Gastrocnemius medialis (tissue), 4 donors: ENCODE measurements around the gene FNDC8. TPM values are rescaled to one million over a fixed set of nuclear protein-coding genes. Genes with fewer than 3 reads are reported as not detected.
"Not testable (repeated sequence)": the region's sequence is repeated elsewhere in the genome, so short reads cannot be mapped to it uniquely, and the experiment has no call there.

Experiments used
- ATAC-seq, 2 donors: fragments of 150-250 bp; one replicate each; pipeline ENCODE4 v1.9.1; 2016
- DNase-seq, 2 donors: peaks; one replicate each; pipeline ENCODE4 v3.0.0-alpha.2; 2019
- H3K27ac ChIP-seq, 4 donors: fragments of 200-600 bp; sonication (generic); 1 replicate in 1 of 4; 2 replicates in 3 of 4; pipeline ENCODE4 v1.5.1; 2016 to 2018; ENCODE audit warnings: mild to moderate bottlenecking in 2 of 4, moderate library complexity in 1 of 4
- H3K27me3 ChIP-seq, 3 donors: fragments of 200-600 bp; sonication (generic) in 2 of 3; 1 replicate in 1 of 3; 2 replicates in 2 of 3; pipeline versions ENCODE4 v1.5.1 to v1.6.0; 2016 to 2019; ENCODE audit warnings: mild to moderate bottlenecking in 1 of 3, moderate library complexity in 1 of 3
- H3K36me3 ChIP-seq, 2 donors: fragments of 200-600 bp; sonication (generic) in 1 of 2; one replicate each; pipeline ENCODE4 v1.5.1; 2017 to 2018
- H3K4me1 ChIP-seq, 2 donors: fragments of 200-600 bp; sonication (generic) in 1 of 2; one replicate each; pipeline ENCODE4 v1.5.1; 2016 to 2017; ENCODE audit warnings: mild to moderate bottlenecking in 2 of 2
- H3K4me3 ChIP-seq, 4 donors: fragments of 200-600 bp; sonication (generic) in 3 of 4; 1 replicate in 1 of 4; 2 replicates in 3 of 4; pipeline ENCODE4 v1.5.1; 2016 to 2019; ENCODE audit warnings: mild to moderate bottlenecking in 2 of 4
- H3K9me3 ChIP-seq, 3 donors: fragments of 200-600 bp; sonication (generic) in 2 of 3; 1 replicate in 1 of 3; 2 replicates in 2 of 3; pipeline ENCODE4 v1.5.1; 2016 to 2019
- CTCF ChIP-seq, 5 experiments: fragments of 450-650 bp in 3 of 5; fragments of 200-600 bp in 2 of 5; sonication (generic) in 2 of 5; IDR thresholded peaks in 4 of 5; conservative IDR thresholded peaks in 1 of 5; 1 replicate in 4 of 5; 2 replicates in 1 of 5; pipeline ENCODE4 v1.5.1; 2016 to 2019; ENCODE audit warnings: antibody characterized with exemption in 5 of 5, mild to moderate bottlenecking in 3 of 5, moderate library complexity in 3 of 5
- POLR2A ChIP-seq, 2 donors: fragments of 450-650 bp; IDR thresholded peaks; one replicate each; pipeline ENCODE4 v1.6.1; 2017; ENCODE audit warnings: antibody characterized with exemption in 2 of 2, mild to moderate bottlenecking in 2 of 2, moderate library complexity in 2 of 2
- in situ Hi-C, 4 donors: fragments of 200-750 bp; cut with MboI; loops; one replicate each; pipeline versions ENCODE4 v1.15.0 to v1.8.0; 2017; ENCODE audit warnings: low sequenced_read_pairs in 4 of 4
- intact Hi-C: fragments of 100-400 bp; cut with DNase I; formaldehyde crosslinking; loops from one replicate; pipeline ENCODE4 v1.15.1; 2023; ENCODE audit warnings: low total_unique reads
- total RNA-seq, 4 donors: library from RNA; depleted of rRNA; stranded (reverse); fragments of >200 nt; gene quantifications; one replicate each; pipeline versions ENCODE4 v1.1.0 to v1.2.3, GENCODE V29; 2016

The FNDC8 gene
- total RNA-seq, 4 donors from 2014 or later = not detected

- Histone ChIP-seq H3K9me3 (no peaks in the 10 kb centered on the region), H3K36me3 (no peaks in the 10 kb centered on the region), H3K4me1 (peaks cover 6 to 14% of the 10 kb centered on the region in 2 donors), H3K27ac (peak overlapping the region; percentile 55 to 77 (median 73)), H3K4me3 (peak overlapping the region; percentile 32 to 92 (median 70)), H3K27me3 (no peaks in the 10 kb centered on the region)
- ATAC-seq (peak; percentile 24 to 40), DNase-seq (peak in 1 of 2 donors; percentile 2)
- in situ Hi-C loops = loop anchor here (10.0 to 25.0 kb wide), 4 partner anchors 85 to 125 kb away; partner anchors contain the start of genes CCT6B (in 1 of the 4), LIG3 (in 1 of the 4) and ZNF830 (in 1 of the 4)
- TF ChIP-seq POLR2A (IDR thresholded peaks at IDR 0.05) = no peak
- TF ChIP-seq CTCF (IDR thresholded peaks at IDR 0.05 in 4 of 5, conservative IDR thresholded peaks at IDR 0.05 in 1 of 5) = peak in 4 of 5 experiments; percentile 3 to 41 (median 27)
- intact Hi-C loops = loop anchor here (1.0 to 5.0 kb wide), 6 partner anchors 26 to 128 kb away; partner anchors contain the start of genes CCT6B, LIG3, RAD51D and RFFL
Measured at GRCh38 chr17:35089586-35090296, 31.7 kb upstream of the FNDC8 start.

DNA sequence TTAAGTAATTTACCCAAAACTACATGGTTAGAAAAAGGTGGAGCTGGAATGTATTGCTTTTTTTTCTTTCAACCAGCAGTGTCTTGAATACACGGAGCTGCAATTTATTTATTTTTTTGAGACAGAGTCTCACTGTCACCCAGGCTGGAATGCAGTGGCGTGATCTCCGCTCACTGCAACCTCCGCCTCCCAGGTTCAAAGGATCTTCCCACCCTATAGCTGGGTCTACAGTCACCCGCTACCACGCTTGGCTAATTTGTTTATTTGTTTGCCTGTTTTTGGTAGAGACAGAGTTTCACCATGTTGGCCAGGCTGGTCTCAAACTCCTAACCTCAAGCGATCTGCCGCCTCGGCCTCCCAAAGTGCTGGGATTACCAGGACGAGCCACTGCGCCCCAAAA lies 30.7 kb upstream of the FNDC8 start:
- in situ Hi-C loops = loop anchor here in 3 of 4 donors (10.0 to 25.0 kb wide), 3 partner anchors 86 to 103 kb away; partner anchors contain the start of gene LIG3 (in 1 of the 3)
- H3K36me3 ChIP-seq, DNase-seq, H3K27ac ChIP-seq, H3K4me3 ChIP-seq, H3K9me3 ChIP-seq, intact Hi-C loops, H3K27me3 ChIP-seq, ATAC-seq: not testable (repeated sequence)
- peaks cover 6 to 14% of the 10 kb centered on the region in 2 donors for H3K4me1 ChIP-seq

DNA sequence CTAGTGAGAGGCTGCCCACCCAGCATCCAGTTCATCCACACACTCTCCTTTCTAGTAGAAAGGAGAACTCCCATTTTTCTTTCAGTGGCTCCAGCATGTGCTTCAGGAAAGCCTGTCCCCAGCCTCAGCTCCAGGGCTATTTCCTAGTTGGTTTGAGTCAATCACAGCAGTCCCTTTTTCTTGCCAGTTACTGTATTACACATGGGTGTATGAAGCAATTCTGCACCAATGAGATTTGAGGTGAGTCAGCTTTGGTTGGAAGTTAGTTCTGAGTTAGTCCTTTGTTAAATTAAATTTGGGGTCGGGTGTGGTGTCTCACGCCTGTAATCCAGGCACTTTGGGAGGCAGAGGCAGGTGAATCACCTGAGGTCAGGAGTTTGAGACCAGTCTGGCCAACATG lies 26.5 kb upstream of the FNDC8 start:
- Histone ChIP-seq H3K4me1 (no peaks in the 10 kb centered on the region), H3K9me3 (no peaks in the 10 kb centered on the region), H3K4me3 (no peak overlapping the region), H3K27ac (no peak overlapping the region), H3K36me3 (peaks cover 0 to 5% of the 10 kb centered on the region in 2 donors), H3K27me3 (no peaks in the 10 kb centered on the region)
- no peak for ATAC-seq
- in situ Hi-C loops = loop anchor here in 3 of 4 donors (10.0 to 25.0 kb wide), 3 partner anchors 90 to 108 kb away; partner anchors contain the start of gene LIG3 (in 1 of the 3)
- TF ChIP-seq POLR2A (IDR thresholded peaks at IDR 0.05) (no peak), CTCF (IDR thresholded peaks at IDR 0.05 in 4 of 5, conservative IDR thresholded peaks at IDR 0.05 in 1 of 5) (no peak)
- intact Hi-C loops = no loop called here
- no peak for DNase-seq

DNA sequence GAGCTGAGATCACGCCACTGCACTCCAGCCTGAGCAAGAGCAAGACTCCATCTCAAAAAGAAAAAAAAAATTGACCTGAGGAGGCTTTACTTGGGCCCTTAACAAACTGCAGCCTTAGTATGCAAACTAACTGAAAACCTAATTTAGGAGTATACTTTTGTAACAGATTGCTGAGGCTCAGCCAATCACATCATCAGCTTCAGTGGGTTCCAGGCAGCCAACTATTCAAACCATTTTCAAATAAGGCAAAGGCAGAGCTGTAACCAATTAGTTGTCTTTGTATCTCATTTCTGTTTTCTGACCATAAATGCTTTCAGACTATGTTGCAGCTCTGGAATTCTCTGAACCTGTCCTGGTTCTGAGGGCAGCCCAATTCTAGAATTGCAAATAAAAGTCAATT lies 25.7 kb upstream of the FNDC8 start:
- no peak for ATAC-seq
- H3K4me1 ChIP-seq = no peaks in the 10 kb centered on the region
- intact Hi-C loops = no loop called here
- no peak for DNase-seq
- in situ Hi-C loops = loop anchor here in 3 of 4 donors (10.0 to 25.0 kb wide), 3 partner anchors 91 to 108 kb away; partner anchors contain the start of gene LIG3 (in 1 of the 3)
- H3K4me3 ChIP-seq = no peak overlapping the region
- no peaks in the 10 kb centered on the region for H3K27me3 ChIP-seq
- TF ChIP-seq POLR2A (IDR thresholded peaks at IDR 0.05) = no peak
- peaks cover 0 to 13% of the 10 kb centered on the region in 2 donors for H3K36me3 ChIP-seq
- H3K9me3 ChIP-seq = no peaks in the 10 kb centered on the region
- H3K27ac ChIP-seq = no peak overlapping the region

DNA sequence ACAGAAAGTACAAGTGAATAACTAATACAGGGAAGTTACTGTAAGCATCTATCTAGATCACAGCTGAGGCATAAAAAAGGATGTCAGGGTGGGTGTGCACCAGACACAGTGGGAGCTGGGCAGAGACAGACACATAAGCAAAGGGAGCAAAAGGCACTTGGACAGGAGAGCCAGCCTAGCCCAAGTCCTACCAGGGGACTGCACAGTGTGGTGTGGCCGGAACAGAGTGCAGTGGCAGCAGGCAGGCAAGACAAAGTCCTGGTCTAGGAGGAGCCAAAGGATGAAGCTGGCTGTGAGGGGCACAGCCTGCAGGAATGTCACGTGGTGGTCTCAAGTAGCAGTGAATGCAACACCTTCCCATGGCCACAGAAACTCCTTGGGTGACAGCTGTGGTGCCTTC lies 23.6 kb upstream of the FNDC8 start:
- intact Hi-C loops = no loop called here
- no peak for TF ChIP-seq POLR2A (IDR thresholded peaks at IDR 0.05)
- TF ChIP-seq CTCF (IDR thresholded peaks at IDR 0.05 in 4 of 5, conservative IDR thresholded peaks at IDR 0.05 in 1 of 5) = no peak

More for the DNA sequence above, 23.6 kb upstream of the FNDC8 start:
- in situ Hi-C loops = loop anchor here in 3 of 4 donors (10.0 to 25.0 kb wide), 3 partner anchors 93 to 110 kb away; partner anchors contain the start of gene LIG3 (in 1 of the 3)
- H3K4me3 ChIP-seq = no peak overlapping the region
- ATAC-seq (no peak), DNase-seq (no peak)
- H3K4me1 ChIP-seq = no peaks in the 10 kb centered on the region
- no peak overlapping the region for H3K27ac ChIP-seq
- no peaks in the 10 kb centered on the region for H3K27me3 ChIP-seq
- H3K36me3 ChIP-seq = peaks cover 0 to 25% of the 10 kb centered on the region in 2 donors
- no peaks in the 10 kb centered on the region for H3K9me3 ChIP-seq
